VCaP (cell line): ENCODE results near the gene ACTC1.

Source experiments
- H3K27ac ChIP-seq: fragments of 450-650 bp; 2 replicates; pipeline ENCODE4 v1.5.1; 2017
- CTCF ChIP-seq: fragments of 450-650 bp; conservative IDR thresholded peaks from 2 replicates; pipeline ENCODE4 v1.5.1; 2017; ENCODE audit warnings: mild to moderate bottlenecking, moderate library complexity

The ACTC1 gene

GRCh38 chr15:34783991-34784390 is 11.4 kb downstream of the ACTC1 start:
- no peak for TF ChIP-seq CTCF
- H3K27ac ChIP-seq, result no peak overlapping the region

- no peak for TF ChIP-seq CTCF
- H3K27ac ChIP-seq, result no peak overlapping the region
Measured at GRCh38 chr15:34783431-34783830, 11.9 kb downstream of the ACTC1 start.

GRCh38 chr15:34782901-34783300 is 12.4 kb downstream of the ACTC1 start:
- H3K27ac ChIP-seq, result no peak overlapping the region
- no peak for TF ChIP-seq CTCF

GRCh38 chr15:34780725-34781124 is 14.6 kb downstream of the ACTC1 start:
- no peak overlapping the region for H3K27ac ChIP-seq
- TF ChIP-seq CTCF, result no peak

- no peak for TF ChIP-seq CTCF
Measured at GRCh38 chr15:34776606-34777105, 18.7 kb downstream of the ACTC1 start.

GRCh38 chr15:34773917-34774316 is 21.4 kb downstream of the ACTC1 start:
- H3K27ac ChIP-seq, result no peak overlapping the region
- TF ChIP-seq CTCF, result no peak

More at GRCh38 chr15:34776606-34777105, 18.7 kb downstream of the ACTC1 start:
- H3K27ac ChIP-seq, result no peak overlapping the region

- H3K27ac ChIP-seq, result no peak overlapping the region
- no peak for TF ChIP-seq CTCF
Measured at GRCh38 chr15:34773013-34773412, 22.3 kb downstream of the ACTC1 start.
